Hematopoietic multipotent progenitor cell treated with erythropoietin and hydrocortisone succinate and interleukin-3 and kit ligand, for 17 days (in vitro differentiated cells): ENCODE data around the gene ZFR2.
A peak's percentile ranks its signal among the peaks of the same experiment; 100 is the strongest.
"Not testable (repeated sequence)": the region's sequence is repeated elsewhere in the genome, so short reads cannot be mapped to it uniquely, and the experiment has no call there.

ENCODE experiments used
- DNase-seq: peaks from one replicate; pipeline ENCODE4 v3.0.0-alpha.2; 2015; ENCODE audit warnings: low spot score

ZFR2 gene

DNA sequence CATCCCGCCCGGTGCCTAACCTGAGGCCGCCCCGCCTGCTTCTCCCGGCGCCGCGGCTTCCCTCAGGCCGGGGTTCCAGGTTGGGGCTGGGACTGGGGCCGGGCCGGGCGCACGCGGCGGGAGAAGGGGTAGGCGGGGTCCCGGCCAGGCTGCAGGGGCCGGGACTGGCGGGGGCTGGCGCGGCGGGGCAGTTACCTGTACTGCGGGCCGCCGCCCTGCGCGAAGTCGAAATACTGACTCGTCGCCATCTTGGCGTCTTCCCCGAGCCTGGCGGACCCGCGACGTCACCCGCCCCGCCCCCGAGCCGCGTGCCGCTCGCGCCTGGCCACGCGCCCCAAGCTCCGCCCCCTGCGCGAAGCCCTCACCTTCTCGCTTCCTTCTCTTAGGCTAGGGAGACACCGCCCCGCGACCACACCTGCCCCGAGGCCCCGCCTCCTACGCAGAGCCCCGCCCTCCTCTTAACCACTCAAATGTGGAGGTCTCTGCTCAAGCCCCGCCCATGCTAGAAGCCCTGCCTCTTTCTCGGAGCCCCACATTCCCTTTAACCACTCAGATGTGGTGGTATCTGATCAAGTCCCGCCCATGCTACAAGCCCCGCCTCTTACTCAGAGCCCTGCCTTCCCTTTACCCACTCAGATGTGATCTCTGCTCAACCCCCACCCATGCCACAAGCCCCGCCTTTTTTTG, at the start of gene ZFR2:
Gene ZFR2 (minus strand): TSS at position 269 of the 687 bp plus-strand sequence. CDS start 21 bp downstream, at position 248.
- DNase-seq = peak; percentile 9

DNA sequence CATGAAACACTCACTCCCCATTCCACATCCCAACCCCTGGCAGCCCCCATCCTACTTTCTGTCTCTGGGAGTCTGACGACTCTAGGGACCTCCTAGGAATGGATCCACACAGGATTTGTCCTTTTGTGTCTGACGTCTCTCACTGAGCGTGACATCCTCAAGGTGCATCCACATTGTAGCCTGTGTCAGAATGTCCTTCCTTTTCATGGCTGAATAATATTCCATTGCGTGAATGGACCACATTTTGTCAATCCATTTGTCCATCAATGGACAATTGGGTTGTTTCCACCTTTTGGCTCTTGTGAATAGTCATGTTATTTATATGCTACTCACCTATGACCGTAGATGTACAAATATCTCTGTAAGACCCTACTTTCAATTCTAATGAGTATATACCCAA, 47.2 kb upstream of the ZFR2 start:
- DNase-seq = no peak

DNA sequence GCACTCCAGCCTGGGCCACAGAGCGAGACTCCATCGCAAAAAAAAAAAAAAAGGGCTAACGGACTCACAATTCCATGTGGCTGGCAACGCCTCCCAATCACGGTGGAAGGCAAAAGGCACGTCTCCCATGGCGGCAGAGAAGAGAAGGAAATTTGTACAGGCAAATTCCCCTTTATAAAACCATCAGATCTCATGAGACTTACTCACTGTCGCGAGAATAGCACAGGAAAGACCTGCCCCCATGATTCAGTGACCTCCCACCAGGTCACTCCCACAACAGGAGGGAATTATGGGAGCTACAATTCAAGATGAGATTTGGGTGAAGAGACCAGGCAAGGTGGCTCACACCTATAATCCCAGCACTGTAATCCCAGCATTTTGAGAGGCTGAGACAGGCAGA, 45.4 kb upstream of the ZFR2 start:
- DNase-seq = no peak

DNA sequence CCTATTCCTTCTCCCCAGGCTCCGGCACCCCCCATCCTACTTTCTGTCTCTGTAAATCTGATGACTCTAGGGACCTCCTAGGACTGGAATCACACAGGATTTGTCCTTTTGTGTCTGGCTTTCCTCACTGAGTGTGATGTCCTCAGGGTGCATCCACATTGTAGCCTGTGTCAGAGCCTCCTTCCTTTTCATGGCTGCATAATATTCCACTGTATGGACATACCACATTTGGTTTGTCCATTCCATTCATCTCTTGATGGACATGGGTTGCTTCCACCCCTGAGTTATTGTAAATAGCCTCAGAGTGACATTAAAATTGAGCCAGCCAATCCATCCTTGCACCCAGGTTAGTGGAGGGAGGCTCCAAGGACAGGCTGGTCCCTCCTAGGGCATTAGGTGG, 41.3 kb upstream of the ZFR2 start:
- no peak for DNase-seq

DNA sequence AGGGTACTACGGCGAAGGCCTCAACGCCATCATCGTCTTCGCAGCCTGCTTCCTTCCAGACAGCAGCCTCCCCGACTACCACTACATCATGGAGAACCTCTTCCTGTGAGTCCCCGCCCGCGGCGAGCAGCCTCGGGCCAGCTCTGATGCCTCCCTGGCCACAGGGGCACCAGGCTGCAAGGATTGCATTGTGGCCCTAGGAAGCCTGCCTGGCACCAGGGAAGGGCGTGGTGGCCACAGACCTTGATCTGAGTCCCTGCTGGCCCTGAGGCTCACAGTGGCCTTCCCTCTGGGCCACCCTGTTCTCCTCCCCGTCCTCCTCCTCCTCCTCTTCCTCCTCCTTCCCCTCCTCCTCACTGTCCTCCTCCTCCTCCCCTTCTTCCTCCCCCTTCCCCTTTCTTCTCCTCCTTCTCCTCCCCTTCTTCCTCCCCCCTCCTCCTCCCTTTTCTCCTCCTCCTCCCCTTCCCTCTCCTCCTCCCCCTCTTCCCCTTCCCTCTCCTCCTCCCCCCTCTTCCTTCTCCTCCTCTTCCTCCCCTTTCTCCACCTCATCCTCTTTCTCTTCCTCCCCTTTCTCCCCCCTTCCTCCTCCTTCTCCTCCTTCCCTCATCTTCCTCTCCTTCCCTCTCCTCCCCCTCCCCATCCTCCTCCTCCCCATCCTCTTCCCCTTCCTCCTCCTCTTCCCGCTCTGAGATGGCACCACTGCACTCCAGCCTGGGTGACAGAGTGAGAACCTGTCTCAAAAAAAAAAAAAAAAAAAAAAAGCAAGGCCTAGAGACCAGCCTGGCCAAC, 39.6 kb upstream of the ZFR2 start:
- DNase-seq = no peak

GRCh38 chr19:3907626-3908265, 38.9 kb upstream of the ZFR2 start:
- no peak for DNase-seq

- DNase-seq = no peak
Measured at GRCh38 chr19:3904233-3904632, 35.4 kb upstream of the ZFR2 start.

DNA sequence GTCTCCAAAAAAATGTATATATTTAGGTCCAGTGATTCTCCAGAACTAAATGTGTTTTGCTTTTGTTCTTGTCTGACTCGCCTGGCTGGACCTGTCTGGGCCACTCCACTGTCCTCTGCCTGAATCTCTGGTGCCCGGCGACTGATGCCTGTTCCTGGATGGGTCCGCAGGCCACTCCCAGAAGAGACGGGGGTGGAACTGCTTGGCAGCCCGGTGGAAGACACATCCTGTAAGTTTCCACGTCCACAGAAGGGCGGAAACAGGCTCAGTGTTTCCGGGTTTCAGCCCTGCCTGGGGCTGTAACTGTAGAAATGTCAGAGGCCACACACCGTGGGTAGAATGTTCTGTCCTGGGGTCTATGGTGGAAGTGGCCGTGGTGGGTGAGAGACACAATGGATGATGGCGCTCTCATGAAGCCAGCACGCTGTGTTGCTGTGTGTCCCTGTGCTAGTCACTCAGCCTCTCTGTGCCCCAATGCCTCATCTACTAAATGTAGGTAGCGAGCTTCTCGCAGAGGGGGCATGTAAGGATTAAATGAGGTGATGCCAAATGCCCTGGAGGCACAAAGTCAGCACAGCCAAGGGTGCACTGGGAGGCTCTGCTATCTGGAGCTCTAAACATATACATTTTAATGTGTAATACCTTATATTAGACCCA, 33.6 kb upstream of the ZFR2 start:
- DNase-seq = no peak

DNA sequence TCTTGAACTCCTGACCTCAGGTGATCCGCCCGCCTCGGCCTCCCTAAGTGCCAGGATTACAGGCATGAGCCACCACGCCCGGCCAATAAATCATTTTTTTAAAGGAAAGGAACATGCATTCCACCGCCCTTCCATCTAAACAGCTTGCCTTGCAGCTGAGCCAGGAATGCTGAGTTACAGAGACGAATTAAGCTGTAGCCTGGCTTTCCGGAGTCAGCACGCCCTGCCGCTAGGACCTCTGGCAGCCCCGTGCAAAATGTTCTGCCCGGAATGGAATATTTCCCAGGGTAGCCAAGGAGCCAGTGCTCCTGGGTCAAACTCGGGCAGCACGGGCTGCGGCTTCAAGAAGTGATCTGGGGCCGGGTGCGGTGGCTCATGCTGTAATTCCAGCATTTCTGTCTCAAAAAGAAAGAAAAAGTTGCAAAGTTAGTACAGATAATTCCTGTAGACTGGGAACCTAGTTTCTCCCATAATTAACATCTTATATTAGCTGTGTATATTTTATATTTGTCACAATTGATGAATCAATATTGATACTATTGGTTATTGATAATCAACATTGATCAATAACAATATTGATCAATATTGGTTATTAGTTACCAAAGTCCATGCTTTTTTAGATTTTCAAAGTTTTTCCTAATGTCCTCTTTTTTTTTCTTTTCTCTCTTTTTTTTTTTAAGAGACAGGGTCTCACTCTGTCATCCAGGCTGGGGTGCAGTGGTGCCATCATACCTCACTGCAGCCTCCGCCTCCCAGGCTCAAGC, 30.9 kb upstream of the ZFR2 start:
- DNase-seq = no peak

GRCh38 chr19:3898426-3898825, 29.6 kb upstream of the ZFR2 start:
- DNase-seq = no peak

DNA sequence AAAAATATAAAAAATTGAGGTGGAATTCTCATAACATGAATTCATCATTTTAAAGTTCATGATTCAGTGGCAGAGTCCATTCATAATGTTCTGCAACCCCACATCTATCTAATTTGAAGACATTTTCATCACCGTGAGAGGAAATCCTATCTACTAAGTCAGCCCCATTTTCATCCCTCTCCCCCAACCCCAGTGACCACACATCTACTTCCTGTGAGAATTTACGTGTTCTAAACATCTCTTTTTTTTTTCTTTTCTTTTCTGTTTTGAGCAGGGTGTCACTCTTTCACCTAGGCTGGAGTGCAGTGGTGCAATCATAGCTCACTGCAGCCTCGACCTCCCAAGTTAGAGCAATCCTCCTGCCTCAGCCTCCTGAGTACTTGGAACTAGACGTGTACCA, 29.1 kb upstream of the ZFR2 start:
- DNase-seq = no peak

- no peak for DNase-seq
Measured at GRCh38 chr19:3895788-3896187, 26.9 kb upstream of the ZFR2 start.

DNA sequence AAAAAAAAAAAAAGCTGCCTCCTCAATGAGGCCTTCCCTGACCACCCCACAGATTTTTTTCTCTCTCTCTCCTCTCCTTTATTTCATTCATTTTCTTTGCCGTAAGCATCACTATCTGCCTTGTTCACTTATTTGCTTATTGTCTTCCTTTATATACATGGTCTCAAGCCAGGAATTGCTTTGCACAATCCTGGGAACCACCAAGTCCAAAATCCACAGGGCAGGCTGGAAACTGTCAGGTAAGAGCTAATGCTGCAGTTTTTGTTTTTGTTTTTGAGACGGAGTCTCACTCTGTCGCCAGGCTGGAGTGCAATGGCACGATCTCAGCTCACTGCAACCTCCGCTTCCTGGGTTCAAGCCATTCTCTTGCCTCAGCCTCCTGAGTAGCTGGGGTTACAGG, 26.1 kb upstream of the ZFR2 start:
- not testable (repeated sequence) for DNase-seq

- DNase-seq = no peak
Measured at GRCh38 chr19:3893509-3894179, 24.8 kb upstream of the ZFR2 start.

GRCh38 chr19:3890591-3890990, 21.8 kb upstream of the ZFR2 start:
- no peak for DNase-seq

DNA sequence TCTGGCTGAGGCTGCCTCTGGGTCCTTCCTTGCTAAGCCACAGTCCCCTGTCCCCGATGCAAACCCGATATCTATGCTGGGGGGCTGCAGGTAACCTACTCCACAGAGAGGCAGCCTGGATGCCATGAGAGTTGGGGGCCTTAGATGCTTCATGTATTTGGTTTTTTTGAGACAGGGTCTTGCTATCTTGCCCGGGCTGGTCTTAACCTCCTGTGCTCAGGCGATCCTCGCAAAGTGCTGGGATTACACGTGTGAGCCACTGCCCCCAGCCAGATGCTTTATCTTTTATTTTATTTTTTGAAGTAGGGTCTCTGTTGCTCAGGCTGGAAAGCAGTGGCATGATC, 13.2 kb upstream of the ZFR2 start:
- no peak for DNase-seq

DNA sequence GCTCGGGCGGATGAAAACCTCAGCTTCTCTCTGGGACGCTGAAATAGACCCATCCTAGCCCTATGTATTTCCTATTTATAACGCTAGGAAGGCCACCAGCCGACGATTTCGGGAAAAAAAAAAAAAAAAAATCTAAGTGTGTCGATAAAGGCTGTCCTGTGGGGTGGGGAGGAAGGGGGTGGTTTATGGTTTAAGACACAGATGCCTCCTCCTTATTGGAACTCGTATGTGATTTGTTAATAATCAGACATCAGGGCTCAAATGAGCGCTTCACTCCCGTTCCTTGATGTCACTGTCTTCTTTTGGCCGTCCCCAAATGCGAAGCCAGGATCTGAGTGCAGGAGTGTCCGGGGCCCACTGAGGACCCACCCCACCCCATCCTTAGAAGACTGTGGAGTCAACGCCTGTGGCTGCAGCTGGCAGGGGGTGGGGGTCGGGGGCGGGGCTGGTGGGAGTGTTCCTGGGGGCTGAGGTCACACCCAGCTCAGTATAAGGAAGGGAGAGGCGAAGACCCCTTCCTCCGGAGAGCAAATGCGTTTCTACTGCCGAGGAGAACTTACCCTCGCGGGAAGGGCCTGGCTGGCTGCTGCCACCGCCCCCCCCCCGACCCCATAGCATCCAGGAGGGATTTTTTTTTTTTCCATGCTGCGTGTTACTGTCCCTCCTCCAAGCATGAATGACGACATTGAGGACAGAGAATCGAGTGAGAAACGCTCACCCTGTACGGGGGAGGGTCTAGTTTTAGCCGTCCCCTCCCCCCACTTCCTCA, 12.6 kb upstream of the ZFR2 start:
- no peak for DNase-seq

DNA sequence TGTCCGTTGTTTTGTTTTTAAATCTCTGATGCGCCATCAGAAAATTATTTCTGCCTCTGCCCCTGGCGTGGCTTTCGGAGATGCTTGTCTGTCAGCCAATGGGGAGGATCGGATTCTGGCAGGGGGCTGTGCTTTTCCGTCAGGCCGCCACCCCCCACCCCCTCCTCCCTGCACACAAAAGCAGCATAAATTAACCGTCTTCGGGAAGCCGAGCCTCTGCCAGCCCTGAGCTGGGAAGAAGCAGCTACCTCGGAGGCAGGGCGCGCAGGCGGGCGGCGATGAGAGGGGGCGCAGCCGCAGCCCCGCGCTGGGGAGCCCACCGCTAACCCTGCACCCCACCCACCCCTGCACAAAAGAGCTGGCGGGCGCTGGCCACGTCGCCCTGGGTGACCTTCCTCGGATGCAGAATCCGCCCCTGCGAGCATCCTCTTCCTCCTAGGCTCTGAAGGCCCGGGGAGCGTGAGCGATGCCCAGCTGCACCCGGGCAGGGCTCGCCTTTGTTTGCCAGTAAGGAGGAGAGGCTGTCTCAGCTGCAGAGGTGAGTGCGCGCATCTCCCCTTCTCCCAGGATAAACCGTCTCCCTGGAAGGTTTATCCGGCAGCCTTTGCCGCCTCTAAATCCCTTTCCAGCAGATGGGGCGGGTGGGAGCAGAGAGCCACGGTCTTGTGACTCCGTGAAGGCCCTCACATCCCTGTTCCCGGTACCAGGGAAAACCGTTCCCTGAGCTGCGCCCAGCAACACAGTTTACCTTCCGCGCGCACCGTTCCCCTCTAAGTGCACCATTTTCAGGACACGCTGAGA, 11.8 kb upstream of the ZFR2 start, which contains the start of gene ATCAY:
Gene ATCAY (plus strand): TSS at position 215 of the 801 bp plus-strand sequence. CDS start 5,083 bp downstream, outside the sequence.
- no peak for DNase-seq

DNA sequence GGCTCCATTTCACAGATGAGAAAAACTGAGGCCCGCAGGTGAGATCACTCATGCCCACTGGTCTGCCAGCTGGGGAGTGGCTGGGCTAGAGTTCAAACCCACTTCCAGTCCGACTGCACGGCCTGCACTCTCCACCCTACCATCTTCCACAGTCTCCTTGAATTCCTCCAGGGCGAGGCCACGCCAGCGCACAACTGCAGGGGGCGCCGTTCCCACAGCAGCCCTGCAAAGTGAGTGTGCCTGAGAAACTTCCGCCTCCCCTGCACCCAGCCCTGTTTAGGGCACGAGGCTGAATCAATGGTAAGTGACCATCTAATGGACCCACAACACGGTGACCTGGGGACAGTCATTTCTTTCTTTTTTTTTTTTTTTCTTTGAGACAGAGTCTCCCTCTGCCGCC, 10.8 kb upstream of the ZFR2 start:
- no peak for DNase-seq

DNA sequence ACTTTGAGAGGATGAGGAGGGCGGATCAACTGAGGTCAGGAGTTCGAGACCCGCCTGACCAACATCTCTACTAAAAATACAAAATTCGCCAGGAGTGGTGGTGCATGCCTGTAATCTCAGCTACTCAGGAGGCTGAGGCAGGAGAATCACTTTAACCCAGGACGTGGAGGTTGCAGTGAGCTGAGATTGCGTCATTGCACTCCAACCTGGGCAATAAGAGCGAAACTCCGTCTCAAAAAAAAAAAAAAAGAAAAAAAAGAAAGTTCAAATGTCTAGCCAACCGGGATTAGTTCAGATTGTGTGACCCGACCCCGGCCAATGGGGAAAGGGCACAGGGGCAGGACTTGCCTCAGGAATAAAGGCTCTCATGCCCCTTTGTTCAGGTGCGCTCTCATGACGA, 5.9 kb upstream of the ZFR2 start:
- DNase-seq = not testable (repeated sequence)
